HL-60 (cell line): ENCODE results near the gene EGR4.

Experiments
- CTCF ChIP-seq: IDR thresholded peaks from one replicate; pipeline ENCODE4 v1.5.1; 2011; ENCODE audit warnings: low read length, control low read depth, inconsistent platforms; ENCODE audit not compliant: insufficient read depth
- SPI1 ChIP-seq: IDR thresholded peaks from 2 replicates; pipeline ENCODE4 v1.6.1; 2012; ENCODE audit warnings: low read depth, mild to moderate bottlenecking, borderline replicate concordance
- TF ChIP-seq, protein P1 (sequence below): IDR thresholded peaks from 2 replicates; pipeline ENCODE4 v1.6.1; 2012; ENCODE audit warnings: low read depth; ENCODE audit not compliant: insufficient replicate concordance

- no peak for TF ChIP-seq CTCF
- TF ChIP-seq, protein P1, sequence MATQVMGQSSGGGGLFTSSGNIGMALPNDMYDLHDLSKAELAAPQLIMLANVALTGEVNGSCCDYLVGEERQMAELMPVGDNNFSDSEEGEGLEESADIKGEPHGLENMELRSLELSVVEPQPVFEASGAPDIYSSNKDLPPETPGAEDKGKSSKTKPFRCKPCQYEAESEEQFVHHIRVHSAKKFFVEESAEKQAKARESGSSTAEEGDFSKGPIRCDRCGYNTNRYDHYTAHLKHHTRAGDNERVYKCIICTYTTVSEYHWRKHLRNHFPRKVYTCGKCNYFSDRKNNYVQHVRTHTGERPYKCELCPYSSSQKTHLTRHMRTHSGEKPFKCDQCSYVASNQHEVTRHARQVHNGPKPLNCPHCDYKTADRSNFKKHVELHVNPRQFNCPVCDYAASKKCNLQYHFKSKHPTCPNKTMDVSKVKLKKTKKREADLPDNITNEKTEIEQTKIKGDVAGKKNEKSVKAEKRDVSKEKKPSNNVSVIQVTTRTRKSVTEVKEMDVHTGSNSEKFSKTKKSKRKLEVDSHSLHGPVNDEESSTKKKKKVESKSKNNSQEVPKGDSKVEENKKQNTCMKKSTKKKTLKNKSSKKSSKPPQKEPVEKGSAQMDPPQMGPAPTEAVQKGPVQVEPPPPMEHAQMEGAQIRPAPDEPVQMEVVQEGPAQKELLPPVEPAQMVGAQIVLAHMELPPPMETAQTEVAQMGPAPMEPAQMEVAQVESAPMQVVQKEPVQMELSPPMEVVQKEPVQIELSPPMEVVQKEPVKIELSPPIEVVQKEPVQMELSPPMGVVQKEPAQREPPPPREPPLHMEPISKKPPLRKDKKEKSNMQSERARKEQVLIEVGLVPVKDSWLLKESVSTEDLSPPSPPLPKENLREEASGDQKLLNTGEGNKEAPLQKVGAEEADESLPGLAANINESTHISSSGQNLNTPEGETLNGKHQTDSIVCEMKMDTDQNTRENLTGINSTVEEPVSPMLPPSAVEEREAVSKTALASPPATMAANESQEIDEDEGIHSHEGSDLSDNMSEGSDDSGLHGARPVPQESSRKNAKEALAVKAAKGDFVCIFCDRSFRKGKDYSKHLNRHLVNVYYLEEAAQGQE: no peak
- TF ChIP-seq SPI1: no peak
Observed at GRCh38 chr2:73258186-73258912, 35.0 kb downstream of the EGR4 start.
